Keratinocyte (primary cell): ENCODE measurements around the gene AP3S1. TPM values are rescaled to one million over a fixed set of nuclear protein-coding genes. Genes with fewer than 3 reads are reported as not detected.

Experiments
- DNase-seq: peaks from one replicate; pipeline ENCODE4 v3.0.0-alpha.2; 2011; ENCODE audit warnings: low read depth, missing footprints, low spot score
- FAIRE-seq: peaks from 2 replicates; lab custom pipeline; 2011; peaks lifted over from hg19 to GRCh38; lab: Jason Lieb, UNC
- H2AFZ ChIP-seq: 2 replicates; pipeline ENCODE4 v1.6.0; 2012; ENCODE audit warnings: low read length, control low read depth, inconsistent platforms; ENCODE audit not compliant: control insufficient read depth
- H3K27ac ChIP-seq: 2 replicates; pipeline ENCODE4 v1.5.1; 2011; ENCODE audit warnings: low read length; ENCODE audit not compliant: control insufficient read depth, insufficient read depth
- H3K27me3 ChIP-seq: 3 replicates; pipeline ENCODE4 v1.6.0; 2011; ENCODE audit warnings: low read length; ENCODE audit not compliant: control insufficient read depth, insufficient read depth; ENCODE audit errors: extremely low read depth
- H3K36me3 ChIP-seq, 2 experiments: 2 replicates in 1 of 2; 3 replicates in 1 of 2; pipeline ENCODE4 v1.5.1; 2011; ENCODE audit warnings: low read length in 2 of 2, mild to moderate bottlenecking in 1 of 2; ENCODE audit not compliant: control insufficient read depth in 2 of 2, insufficient read depth in 2 of 2; ENCODE audit errors: extremely low read depth in 1 of 2
- H3K4me1 ChIP-seq: 3 replicates; pipeline ENCODE4 v1.5.1; 2011; ENCODE audit warnings: low read length; ENCODE audit not compliant: control insufficient read depth, insufficient read depth; ENCODE audit errors: extremely low read depth
- H3K4me2 ChIP-seq: 3 replicates; pipeline ENCODE4 v1.6.0; 2011; ENCODE audit warnings: low read depth, low read length; ENCODE audit not compliant: control insufficient read depth, insufficient read depth; ENCODE audit errors: extremely low read depth
- H3K4me3 ChIP-seq, 3 experiments: fragments of 200-600 bp in 1 of 3; sonication (generic) in 1 of 3; 2 replicates in 2 of 3; 3 replicates in 1 of 3; pipeline ENCODE4 v1.5.1; 2011 to 2016; ENCODE audit warnings: low read length in 3 of 3, mild to moderate bottlenecking in 3 of 3, control low read depth in 2 of 3, inconsistent platforms in 1 of 3, low read depth in 1 of 3, mixed read lengths in 1 of 3, mixed run types in 1 of 3, moderate library complexity in 1 of 3; ENCODE audit not compliant: control insufficient read depth in 2 of 3, insufficient read depth in 2 of 3; ENCODE audit errors: extremely low read depth in 1 of 3
- H3K79me2 ChIP-seq: 2 replicates; pipeline ENCODE4 v1.6.0; 2012; ENCODE audit warnings: low read length; ENCODE audit not compliant: control insufficient read depth, insufficient read depth
- H3K9ac ChIP-seq: 3 replicates; pipeline ENCODE4 v1.6.0; 2011; ENCODE audit warnings: low read length; ENCODE audit not compliant: control insufficient read depth, insufficient read depth; ENCODE audit errors: extremely low read depth
- H3K9me1 ChIP-seq: 3 replicates; pipeline ENCODE4 v1.6.0; 2011; ENCODE audit warnings: low read length; ENCODE audit not compliant: control insufficient read depth, insufficient read depth; ENCODE audit errors: extremely low read depth
- H3K9me3 ChIP-seq: 2 replicates; pipeline ENCODE4 v1.5.1; 2012; ENCODE audit warnings: low read depth, low read length; ENCODE audit not compliant: control insufficient read depth
- H4K20me1 ChIP-seq: 3 replicates; pipeline ENCODE4 v1.6.0; 2011; ENCODE audit warnings: low read length; ENCODE audit not compliant: control insufficient read depth, insufficient read depth; ENCODE audit errors: extremely low read depth
- EZH2 ChIP-seq: IDR thresholded peaks from one replicate; pipeline ENCODE4 v1.6.1; 2012; ENCODE audit warnings: inconsistent platforms, mild to moderate bottlenecking, low read length, moderate library complexity
- dilution Hi-C: fragments of 300-500 bp; cut with MboI; formaldehyde crosslinking; loops from one replicate; pipeline ENCODE4 v1.7.0; 2020; ENCODE audit warnings: low sequenced_read_pairs; ENCODE audit not compliant: extremely low pct_ligation_motif_present
- polyA plus RNA-seq, 5 experiments: library from polyadenylated mRNA; depleted of rRNA in 3 of 5; stranded (reverse) in 3 of 5; stranded (forward) in 1 of 5; unstranded in 1 of 5; fragments of >200 nt; gene quantifications; 1 replicate in 1 of 5; 2 replicates in 3 of 5; 3 replicates in 1 of 5; pipeline versions ENCODE4 v1.2.1 to v1.2.3, GENCODE V29; 2011 to 2012; ENCODE audit warnings: missing spikeins in 2 of 5, low read depth in 1 of 5, low replicate concordance in 1 of 5
- TF ChIP-seq, protein P1 (sequence below), 3 experiments: IDR thresholded peaks in 1 of 3; conservative IDR thresholded peaks in 1 of 3; optimal IDR thresholded peaks in 1 of 3; 2 replicates in 2 of 3; 3 replicates in 1 of 3; pipeline versions ENCODE3 to v1.5.1; 2011; ENCODE audit warnings: low read length in 3 of 3, mild to moderate bottlenecking in 3 of 3, moderate library complexity in 2 of 3, control low read depth in 1 of 3, inconsistent platforms in 1 of 3; ENCODE audit not compliant: insufficient read depth in 2 of 3; ENCODE audit errors: extremely low read depth in 1 of 3

AP3S1 gene
- polyA plus RNA-seq, 1 donor (not counting 4 experiments of a cell fraction or from before 2014, with no cell fraction given), result 153 TPM

DNA sequence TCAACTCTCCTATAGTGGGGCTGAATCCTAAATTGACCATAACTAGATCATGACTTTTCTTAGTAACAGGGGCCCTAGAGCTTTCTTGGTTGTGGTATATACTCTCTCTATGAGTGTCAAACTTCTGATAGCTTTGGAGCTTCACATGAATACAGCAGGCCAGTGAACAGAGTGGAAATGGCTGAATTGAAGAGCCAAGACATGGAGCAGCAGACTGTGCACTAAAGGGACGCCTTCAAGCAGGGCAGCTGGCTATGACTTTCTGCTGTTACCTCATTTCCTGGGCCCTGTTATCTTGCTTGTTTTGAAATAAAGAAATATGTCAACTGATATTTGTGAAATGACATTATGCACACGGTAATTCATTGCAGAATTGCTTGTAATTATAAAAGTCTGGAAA, 41.6 kb upstream of the AP3S1 start:
- FAIRE-seq, result no peak
- Histone ChIP-seq H3K9me3 (no peaks in the 10 kb centered on the region), H3K79me2 (no peaks in the 10 kb centered on the region), H3K27ac (no peak overlapping the region), H3K36me3 (no peaks in the 10 kb centered on the region), H3K27me3 (no peaks in the 10 kb centered on the region), H3K9me1 (no peaks in the 10 kb centered on the region), H3K4me2 (no peak overlapping the region), H3K9ac (no peak overlapping the region), H2AFZ (no peak overlapping the region), H3K4me3 (no peak overlapping the region), H4K20me1 (no peaks in the 10 kb centered on the region), H3K4me1 (no peaks in the 10 kb centered on the region)
- TF ChIP-seq, protein P1, sequence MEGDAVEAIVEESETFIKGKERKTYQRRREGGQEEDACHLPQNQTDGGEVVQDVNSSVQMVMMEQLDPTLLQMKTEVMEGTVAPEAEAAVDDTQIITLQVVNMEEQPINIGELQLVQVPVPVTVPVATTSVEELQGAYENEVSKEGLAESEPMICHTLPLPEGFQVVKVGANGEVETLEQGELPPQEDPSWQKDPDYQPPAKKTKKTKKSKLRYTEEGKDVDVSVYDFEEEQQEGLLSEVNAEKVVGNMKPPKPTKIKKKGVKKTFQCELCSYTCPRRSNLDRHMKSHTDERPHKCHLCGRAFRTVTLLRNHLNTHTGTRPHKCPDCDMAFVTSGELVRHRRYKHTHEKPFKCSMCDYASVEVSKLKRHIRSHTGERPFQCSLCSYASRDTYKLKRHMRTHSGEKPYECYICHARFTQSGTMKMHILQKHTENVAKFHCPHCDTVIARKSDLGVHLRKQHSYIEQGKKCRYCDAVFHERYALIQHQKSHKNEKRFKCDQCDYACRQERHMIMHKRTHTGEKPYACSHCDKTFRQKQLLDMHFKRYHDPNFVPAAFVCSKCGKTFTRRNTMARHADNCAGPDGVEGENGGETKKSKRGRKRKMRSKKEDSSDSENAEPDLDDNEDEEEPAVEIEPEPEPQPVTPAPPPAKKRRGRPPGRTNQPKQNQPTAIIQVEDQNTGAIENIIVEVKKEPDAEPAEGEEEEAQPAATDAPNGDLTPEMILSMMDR (optimal IDR thresholded peaks at IDR 0.05 in 1 of 3, IDR thresholded peaks at IDR 0.05 in 1 of 3, conservative IDR thresholded peaks at IDR 0.05 in 1 of 3; ENCODE audit: extremely low read depth in 1 of 3, insufficient read depth in 2 of 3, low read length in 3 of 3), result no peak
- no peak for TF ChIP-seq EZH2
- dilution Hi-C loops, result no loop called here
- no peak for DNase-seq

DNA sequence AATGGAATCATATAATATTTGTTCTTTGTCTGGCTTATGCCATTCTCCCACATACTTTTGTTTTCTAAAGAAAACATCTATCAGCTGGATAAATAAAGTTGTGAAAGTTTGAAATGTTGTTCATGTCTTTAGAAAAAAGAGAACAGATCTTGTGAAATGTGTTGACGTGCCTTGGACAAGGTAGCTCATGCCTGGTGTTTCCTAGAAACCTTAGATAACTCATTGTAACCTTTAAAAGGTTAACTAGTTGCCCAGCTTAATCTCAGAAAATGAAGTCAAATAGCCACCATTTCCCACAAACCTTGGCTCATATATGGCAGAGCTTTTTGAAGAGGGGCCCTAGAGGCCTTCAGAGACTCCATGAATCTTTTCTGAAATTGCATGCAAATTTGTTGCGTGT, 40.6 kb upstream of the AP3S1 start:
- H3K4me3 ChIP-seq, result no peak overlapping the region
- no peak for DNase-seq
- no peaks in the 10 kb centered on the region for H3K9me3 ChIP-seq
- H4K20me1 ChIP-seq, result no peaks in the 10 kb centered on the region
- no peak overlapping the region for H3K27ac ChIP-seq
- dilution Hi-C loops, result no loop called here
- no peak overlapping the region for H3K9ac ChIP-seq
- H3K9me1 ChIP-seq, result no peaks in the 10 kb centered on the region
- no peak overlapping the region for H3K4me2 ChIP-seq
- H3K79me2 ChIP-seq, result no peaks in the 10 kb centered on the region
- H3K4me1 ChIP-seq, result no peaks in the 10 kb centered on the region
- H3K36me3 ChIP-seq, result no peaks in the 10 kb centered on the region
- no peak for TF ChIP-seq EZH2
- TF ChIP-seq, protein P1 (optimal IDR thresholded peaks at IDR 0.05 in 1 of 3, IDR thresholded peaks at IDR 0.05 in 1 of 3, conservative IDR thresholded peaks at IDR 0.05 in 1 of 3; ENCODE audit: extremely low read depth in 1 of 3, insufficient read depth in 2 of 3, low read length in 3 of 3), result no peak
- no peaks in the 10 kb centered on the region for H3K27me3 ChIP-seq
- no peak for FAIRE-seq
- H2AFZ ChIP-seq, result no peak overlapping the region
